ENCODE results near the gene GALNT18. TPM values are rescaled to one million over a fixed set of nuclear protein-coding genes. Genes with fewer than 3 reads are reported as not detected.

GALNT18 gene
- total RNA-seq: 2.1 TPM in 2 replicates
- long read RNA-seq, transcript GALNT18-201 (11 exons, 2,504 nt): major isoform, 9 of 15 reads
- long read RNA-seq, partial matches to known transcripts: 0 of 15 reads
- long read RNA-seq, other reads (novel, unspliced or antisense): 6 of 15 reads

- TF ChIP-seq CTCF (IDR thresholded peaks at IDR 0.05; ENCODE audit: unreplicated experiment): peak; percentile 55
- H3K4me1 Mint-ChIP-seq (ENCODE audit: low read depth): peaks cover 11% of the 10 kb centered on the region
- no peaks in the 10 kb centered on the region for H3K36me3 Mint-ChIP-seq (ENCODE audit: insufficient read depth)
- peak within 1 kb of the TSS; percentile 76 for H3K4me3 Mint-ChIP-seq (ENCODE audit: low read depth)
- DNase-seq (ENCODE audit: low spot score, unreplicated experiment): peak; percentile 87
- peaks cover 65% of the 10 kb centered on the region for H3K27me3 Mint-ChIP-seq
- no peaks in the 10 kb centered on the region for H3K9me3 Mint-ChIP-seq (ENCODE audit: low read depth)
- peak within 1 kb of the TSS; percentile 37 for H3K27ac Mint-ChIP-seq
Measured at GRCh38 chr11:11621573-11622339, at the start of gene GALNT18. Gene GALNT18 (minus strand): TSS chr11:11622005.

- Mint-ChIP-seq H3K4me1 (ENCODE audit: low read depth) (no peaks in the 10 kb centered on the region), H3K36me3 (ENCODE audit: insufficient read depth) (no peaks in the 10 kb centered on the region), H3K9me3 (ENCODE audit: low read depth) (peaks cover 4% of the 10 kb centered on the region), H3K27ac (no peak overlapping the region), H3K27me3 (peaks cover 4% of the 10 kb centered on the region), H3K4me3 (ENCODE audit: low read depth) (no peak overlapping the region)
- no peak for TF ChIP-seq CTCF (IDR thresholded peaks at IDR 0.05; ENCODE audit: unreplicated experiment)
- no peak for DNase-seq (ENCODE audit: low spot score, unreplicated experiment)
Measured at GRCh38 chr11:11670574-11670973, 48.8 kb upstream of the GALNT18 start.

GRCh38 chr11:11669233-11669846, 47.5 kb upstream of the GALNT18 start:
- DNase-seq (ENCODE audit: low spot score, unreplicated experiment): no peak
- no peak overlapping the region for H3K4me3 Mint-ChIP-seq (ENCODE audit: low read depth)

GRCh38 chr11:11668781-11669180, 47.0 kb upstream of the GALNT18 start:
- Mint-ChIP-seq H3K4me3 (ENCODE audit: low read depth) (no peak overlapping the region), H3K4me1 (ENCODE audit: low read depth) (no peaks in the 10 kb centered on the region), H3K36me3 (ENCODE audit: insufficient read depth) (no peaks in the 10 kb centered on the region), H3K9me3 (ENCODE audit: low read depth) (peaks cover 4% of the 10 kb centered on the region), H3K27me3 (peaks cover 13% of the 10 kb centered on the region), H3K27ac (no peak overlapping the region)
- no peak for TF ChIP-seq CTCF (IDR thresholded peaks at IDR 0.05; ENCODE audit: unreplicated experiment)
- no peak for DNase-seq (ENCODE audit: low spot score, unreplicated experiment)

More at GRCh38 chr11:11669233-11669846, 47.5 kb upstream of the GALNT18 start:
- no peak overlapping the region for H3K27ac Mint-ChIP-seq
- peaks cover 8% of the 10 kb centered on the region for H3K27me3 Mint-ChIP-seq
- TF ChIP-seq CTCF (IDR thresholded peaks at IDR 0.05; ENCODE audit: unreplicated experiment): no peak
- no peaks in the 10 kb centered on the region for H3K4me1 Mint-ChIP-seq (ENCODE audit: low read depth)
- peaks cover 4% of the 10 kb centered on the region for H3K9me3 Mint-ChIP-seq (ENCODE audit: low read depth)
- no peaks in the 10 kb centered on the region for H3K36me3 Mint-ChIP-seq (ENCODE audit: insufficient read depth)

GRCh38 chr11:11668274-11668673, 46.5 kb upstream of the GALNT18 start:
- Mint-ChIP-seq H3K36me3 (ENCODE audit: insufficient read depth) (no peaks in the 10 kb centered on the region), H3K27me3 (peaks cover 18% of the 10 kb centered on the region), H3K27ac (no peak overlapping the region), H3K9me3 (ENCODE audit: low read depth) (peaks cover 4% of the 10 kb centered on the region), H3K4me1 (ENCODE audit: low read depth) (no peaks in the 10 kb centered on the region), H3K4me3 (ENCODE audit: low read depth) (no peak overlapping the region)
- TF ChIP-seq CTCF (IDR thresholded peaks at IDR 0.05; ENCODE audit: unreplicated experiment): no peak
- no peak for DNase-seq (ENCODE audit: low spot score, unreplicated experiment)

Measured in progenitor cell of endocrine pancreas (in vitro differentiated cells).